RKO (cell line): ENCODE measurements around the gene IMP3.
"Not testable (repeated sequence)": the region's sequence is repeated elsewhere in the genome, so short reads cannot be mapped to it uniquely, and the experiment has no call there.

Experiments used
- DNase-seq: peaks from one replicate; pipeline ENCODE4 v3.0.0-alpha.2; 2016; ENCODE audit warnings: low spot score

Gene IMP3, protein sequence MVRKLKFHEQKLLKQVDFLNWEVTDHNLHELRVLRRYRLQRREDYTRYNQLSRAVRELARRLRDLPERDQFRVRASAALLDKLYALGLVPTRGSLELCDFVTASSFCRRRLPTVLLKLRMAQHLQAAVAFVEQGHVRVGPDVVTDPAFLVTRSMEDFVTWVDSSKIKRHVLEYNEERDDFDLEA

GRCh38 chr15:75639709-75640482 is at the start of gene IMP3:
TSS of gene IMP3 (minus strand) at chr15:75640224. CDS start at chr15:75640168, 56 bp downstream.
- DNase-seq, result peak; percentile 97

GRCh38 chr15:75689429-75689828 is 49.4 kb upstream of the IMP3 start:
- not testable (repeated sequence) for DNase-seq

GRCh38 chr15:75688831-75689230 is 48.8 kb upstream of the IMP3 start:
- DNase-seq, result no peak

DNA sequence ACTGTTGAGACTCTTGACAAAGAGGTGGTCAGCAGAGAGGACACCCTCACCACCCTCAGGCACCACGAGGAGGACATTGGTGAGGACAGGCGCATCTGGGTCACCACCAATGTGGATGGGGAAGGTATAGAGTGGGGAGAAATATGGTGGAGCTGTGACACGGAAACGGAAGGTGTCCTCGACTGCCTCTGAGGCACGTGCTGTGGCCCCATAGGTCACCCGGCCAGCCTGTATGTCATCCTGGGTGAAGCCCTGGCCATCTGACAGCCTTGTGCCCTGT is 48.2 kb upstream of the IMP3 start:
- DNase-seq, result no peak

GRCh38 chr15:75687486-75688277 is 47.7 kb upstream of the IMP3 start:
- no peak for DNase-seq

GRCh38 chr15:75686212-75686642 is 46.2 kb upstream of the IMP3 start:
- peak; percentile 29 for DNase-seq

DNA sequence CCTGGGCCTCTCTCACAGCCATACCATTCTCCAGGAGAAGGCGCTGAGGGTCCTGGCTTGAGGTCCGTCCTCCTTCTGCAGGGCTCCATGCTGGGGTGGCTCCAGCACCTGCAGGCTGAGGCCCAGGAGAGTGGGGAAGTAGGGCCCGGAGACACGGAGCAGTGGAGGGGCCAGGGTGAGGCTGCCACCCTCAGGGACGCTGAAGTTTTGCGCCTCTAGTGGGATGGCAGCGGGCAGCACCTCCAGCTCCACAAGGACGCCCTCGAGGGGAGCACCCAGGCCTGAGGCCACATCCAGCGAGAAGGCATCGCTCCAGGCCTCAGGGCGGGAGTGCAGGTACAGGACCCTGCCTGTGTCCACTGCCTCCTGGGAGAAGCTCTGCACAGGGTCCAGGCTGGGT is 45.2 kb upstream of the IMP3 start:
- DNase-seq, result no peak

DNA sequence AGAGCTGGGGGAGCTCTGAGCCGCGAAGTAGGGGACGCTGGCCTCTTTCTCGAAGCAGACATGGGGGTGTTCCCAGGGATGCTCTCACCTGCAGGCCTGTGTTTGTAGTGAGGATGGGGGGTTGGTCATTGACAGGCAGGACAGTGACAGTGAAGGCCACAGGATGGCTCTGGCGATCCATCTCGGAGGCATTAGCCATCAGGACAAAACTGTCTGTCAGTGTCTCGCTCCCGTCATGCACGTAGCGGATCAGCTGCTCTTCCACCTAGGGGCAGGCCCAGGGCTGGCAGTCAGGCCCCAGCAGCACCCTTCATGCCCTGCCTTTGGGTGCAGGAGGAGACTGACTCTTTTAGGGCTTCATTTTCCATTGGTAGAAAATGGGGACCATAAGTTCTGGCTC is 44.6 kb upstream of the IMP3 start:
- DNase-seq, result no peak

DNA sequence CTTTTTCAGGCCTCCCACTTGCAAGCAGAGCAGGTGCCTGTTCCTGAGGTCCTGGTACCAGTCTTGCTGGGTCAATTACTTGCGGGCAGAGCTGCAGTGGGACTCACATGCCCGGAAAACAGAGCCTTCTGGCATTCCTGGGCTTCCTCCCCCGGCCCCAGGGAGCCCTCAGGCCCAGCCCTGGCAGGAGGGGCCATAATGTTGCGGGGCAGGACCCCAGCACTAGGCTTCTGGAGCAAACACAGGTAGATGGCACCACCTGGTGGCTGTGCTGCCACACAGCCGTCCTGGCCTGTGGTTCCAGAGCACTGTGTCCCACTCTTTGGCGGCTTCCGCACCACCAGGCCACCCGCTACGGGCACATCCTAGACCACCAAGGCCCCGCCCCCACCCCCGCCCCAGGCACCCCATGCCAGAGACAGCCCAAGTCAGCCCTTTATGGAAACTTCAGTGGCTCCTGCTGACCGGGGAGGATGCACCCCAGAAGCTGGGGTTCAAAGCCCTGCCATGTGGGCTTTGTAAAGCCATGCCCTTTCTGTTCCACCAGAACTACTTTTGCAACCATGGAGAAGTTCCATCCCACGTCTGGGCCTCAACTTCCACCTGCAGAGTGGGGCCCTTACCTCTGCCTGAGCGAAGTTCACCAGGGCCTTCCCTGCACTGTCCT is 43.8 kb upstream of the IMP3 start:
- DNase-seq, result peak; percentile 72

- DNase-seq, result no peak
Measured at GRCh38 chr15:75682181-75683135, 42.4 kb upstream of the IMP3 start.

DNA sequence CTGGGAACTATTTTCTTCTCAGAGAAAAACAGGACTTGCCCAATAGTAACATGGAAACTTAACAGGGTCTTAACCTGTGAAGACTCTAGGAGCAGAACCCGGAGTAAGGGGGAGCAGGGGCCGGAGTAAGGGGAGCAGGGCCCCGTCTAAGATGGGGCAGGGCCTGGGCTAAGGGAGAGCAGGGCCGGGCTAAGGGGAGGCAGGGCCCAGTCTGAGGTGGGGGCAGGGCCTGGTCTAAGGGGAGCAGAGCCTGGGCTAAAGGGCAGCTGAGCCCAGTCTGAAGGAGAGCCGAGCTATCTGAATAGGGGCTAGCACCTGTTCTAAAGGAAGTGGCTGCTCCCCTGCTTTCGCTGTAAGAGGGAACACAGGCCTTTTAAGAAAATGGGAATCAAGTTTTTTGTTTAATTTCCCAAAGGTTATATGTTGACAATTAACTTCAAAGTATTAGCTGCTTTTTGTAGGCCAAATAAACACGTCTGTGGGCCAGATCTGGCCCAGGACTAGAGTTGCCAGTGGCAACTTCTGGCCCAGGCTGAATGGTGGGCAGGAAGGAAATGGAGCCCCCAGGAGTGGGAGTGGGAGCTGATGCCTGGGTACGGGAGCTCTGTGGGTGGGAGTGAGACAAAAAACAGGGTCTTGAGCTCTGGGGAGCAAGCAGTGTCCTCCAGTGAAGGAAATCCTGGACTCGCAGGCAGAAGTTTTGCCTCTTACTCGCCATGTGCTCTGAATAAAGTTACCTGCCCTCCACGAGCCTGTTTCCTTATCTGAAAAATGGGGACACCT is 40.2 kb upstream of the IMP3 start:
- DNase-seq, result no peak

DNA sequence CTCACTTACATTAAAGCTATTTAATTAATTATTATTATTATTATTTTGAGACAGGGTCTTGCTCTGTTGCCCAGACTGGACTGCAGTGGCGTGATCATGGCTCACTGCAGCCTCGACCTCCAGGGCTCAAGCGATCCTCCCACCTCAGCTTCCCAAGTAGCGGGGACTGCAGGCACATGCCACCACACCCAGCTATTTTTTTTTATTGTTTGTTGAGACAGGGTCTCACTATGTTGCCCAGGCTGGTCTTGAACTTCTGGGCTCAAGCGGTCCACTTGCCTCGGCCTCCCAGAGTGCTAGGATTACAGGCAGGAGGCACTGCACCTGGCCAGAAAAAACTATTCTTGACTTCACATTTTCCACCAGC is 38.3 kb upstream of the IMP3 start:
- DNase-seq, result not testable (repeated sequence)

GRCh38 chr15:75677465-75678323 is 37.7 kb upstream of the IMP3 start:
- DNase-seq, result no peak

GRCh38 chr15:75676688-75677464 is 36.9 kb upstream of the IMP3 start:
- DNase-seq, result no peak

DNA sequence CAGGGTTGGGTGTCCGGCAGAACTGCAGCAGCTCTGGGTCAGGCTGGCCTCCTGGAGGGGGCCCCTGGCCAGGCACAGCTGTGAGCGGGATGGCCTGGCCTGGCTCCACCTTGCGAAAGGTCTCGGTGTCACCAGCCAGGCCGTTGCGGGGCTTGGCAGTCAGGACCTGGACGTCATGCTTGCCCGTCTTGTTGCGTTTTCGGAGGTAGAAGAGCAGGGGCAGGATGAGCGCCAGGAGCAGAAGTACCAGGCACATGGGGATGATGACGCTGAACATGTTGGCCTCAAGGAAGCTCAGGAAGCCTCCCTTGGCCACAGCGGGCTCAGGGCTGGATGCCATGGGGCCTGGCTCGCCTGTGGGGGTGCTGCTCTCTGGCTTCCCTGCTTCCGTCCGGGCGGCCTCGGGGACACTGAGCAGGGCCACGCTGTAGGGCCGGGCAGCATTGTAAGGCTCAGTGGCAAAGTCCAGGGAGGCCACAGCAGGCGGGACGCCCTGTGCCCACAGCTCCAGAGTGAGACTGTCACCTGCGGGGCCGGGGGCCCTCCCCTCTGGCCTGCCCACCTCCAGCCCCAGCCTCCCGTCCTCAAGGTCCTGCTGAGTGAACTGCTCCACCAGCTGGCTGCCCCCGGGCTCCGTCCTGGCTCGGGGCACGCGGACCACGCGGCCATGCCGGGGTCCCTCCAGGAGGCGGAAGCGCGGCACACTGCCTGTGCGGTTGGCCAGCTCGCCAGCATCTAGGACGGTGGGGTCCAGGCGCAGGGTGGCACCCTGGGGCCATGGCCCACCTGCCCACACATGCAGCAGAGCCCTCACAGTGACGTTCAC is 35.8 kb upstream of the IMP3 start:
- no peak for DNase-seq

- DNase-seq, result no peak
Measured at GRCh38 chr15:75674366-75674765, 34.3 kb upstream of the IMP3 start.

- DNase-seq, result no peak
Measured at GRCh38 chr15:75673426-75674235, 33.6 kb upstream of the IMP3 start.
